BLaER1 treated with 17β-estradiol and CSF1 and Interleukin-3, amounts not matched to agents 10 nM and 100 nM (cell line): Measurements from ENCODE around the gene PHKA2.

ENCODE experiments used
- H3K27ac ChIP-seq, 11 experiments: shearing (Covaris generic); formaldehyde crosslinking; 2 replicates each; pipeline ENCODE4 v1.8.1; 2022
- H3K27me3 ChIP-seq, 11 experiments: shearing (Covaris generic); formaldehyde crosslinking; 2 replicates each; pipeline ENCODE4 v1.8.1; 2022
- H3K36me3 ChIP-seq, 11 experiments: shearing (Covaris generic); formaldehyde crosslinking; 2 replicates each; pipeline ENCODE4 v1.8.1; 2022
- H3K4me1 ChIP-seq, 10 experiments: shearing (Covaris generic); formaldehyde crosslinking; 2 replicates each; pipeline ENCODE4 v1.8.1; 2022
- H3K4me2 ChIP-seq, 11 experiments: shearing (Covaris generic); formaldehyde crosslinking; 2 replicates each; pipeline ENCODE4 v1.8.1; 2022
- H3K4me3 ChIP-seq, 10 experiments: shearing (Covaris generic); formaldehyde crosslinking; 2 replicates each; pipeline ENCODE4 v1.8.1; 2022
- H3K9ac ChIP-seq, 11 experiments: shearing (Covaris generic); formaldehyde crosslinking; 2 replicates each; pipeline ENCODE4 v1.8.1; 2022
- H3K9me3 ChIP-seq, 11 experiments: shearing (Covaris generic); formaldehyde crosslinking; replicated peaks in 1 of 11; 2 replicates each; pipeline ENCODE4 v1.8.1; 2022
- H4K20me1 ChIP-seq, 11 experiments: shearing (Covaris generic); formaldehyde crosslinking; 2 replicates each; pipeline ENCODE4 v1.8.1; 2022
- Cebpa-rat ChIP-seq, 11 experiments: shearing (Covaris generic); IDR thresholded peaks; 2 replicates each; pipeline ENCODE4 v1.8.1; 2022

Gene PHKA2

GRCh38 chrX:18964901-18965300 lies 19.0 kb downstream of the PHKA2 start:
- H3K4me3 ChIP-seq: no peak overlapping the region
- no peaks in the 10 kb centered on the region for H3K36me3 ChIP-seq
- peaks cover 0 to 34% (median 3%) of the 10 kb centered on the region in 10 experiments; a peak in 8 of 20 replicates for H3K4me1 ChIP-seq
- H3K9me3 ChIP-seq: 0 out of 22 replicates have a peak, but pooled peaks cover 0 to under 1% (median 0%) of the 10 kb centered on the region in 11 experiments
- peaks cover 15 to 86% (median 64%) of the 10 kb centered on the region in 11 experiments for H3K27me3 ChIP-seq
- no peak overlapping the region for H3K4me2 ChIP-seq
- no peak overlapping the region for H3K27ac ChIP-seq
- no peak for TF ChIP-seq Cebpa-rat (IDR thresholded peaks at IDR 0.05)
- peaks cover 0 to 34% (median 4%) of the 10 kb centered on the region in 11 experiments; a peak in 7 of 22 replicates for H4K20me1 ChIP-seq
- no peak overlapping the region for H3K9ac ChIP-seq

GRCh38 chrX:18964026-18964425 lies 19.9 kb downstream of the PHKA2 start:
- H4K20me1 ChIP-seq: peaks cover 0 to 40% (median 3%) of the 10 kb centered on the region in 11 experiments; a peak in 7 of 22 replicates

GRCh38 chrX:18962329-18962728 lies 21.6 kb downstream of the PHKA2 start:
- H3K36me3 ChIP-seq: no peaks in the 10 kb centered on the region
- peak overlapping the region in 1 of 11 experiments; percentile 8; a peak in 1 of 22 replicates for H3K9ac ChIP-seq
- H3K4me3 ChIP-seq: no peak overlapping the region
- H4K20me1 ChIP-seq: peaks cover 0 to 38% (median 0%) of the 10 kb centered on the region in 11 experiments; a peak in 7 of 22 replicates
- TF ChIP-seq Cebpa-rat (IDR thresholded peaks at IDR 0.05): no peak
- peak overlapping the region in 3 of 11 experiments; percentile 16 to 54 (median 33); a peak in 5 of 22 replicates for H3K27ac ChIP-seq
- peaks cover 0 to 38% (median 3%) of the 10 kb centered on the region in 10 experiments; a peak in 8 of 20 replicates for H3K4me1 ChIP-seq
- H3K4me2 ChIP-seq: peak overlapping the region in 4 of 11 experiments; percentile 29 to 60 (median 42); a peak in 7 of 22 replicates
- H3K27me3 ChIP-seq: peaks cover 19 to 78% (median 60%) of the 10 kb centered on the region in 11 experiments
- no peaks in the 10 kb centered on the region for H3K9me3 ChIP-seq

More at GRCh38 chrX:18964026-18964425, 19.9 kb downstream of the PHKA2 start:
- no peak for TF ChIP-seq Cebpa-rat (IDR thresholded peaks at IDR 0.05)
- no peak overlapping the region for H3K9ac ChIP-seq
- peaks cover 0 to 37% (median 3%) of the 10 kb centered on the region in 10 experiments; a peak in 8 of 20 replicates for H3K4me1 ChIP-seq
- no peak overlapping the region for H3K4me2 ChIP-seq
- H3K36me3 ChIP-seq: no peaks in the 10 kb centered on the region
- no peaks in the 10 kb centered on the region for H3K9me3 ChIP-seq
- H3K4me3 ChIP-seq: no peak overlapping the region
- peaks cover 19 to 89% (median 66%) of the 10 kb centered on the region in 11 experiments for H3K27me3 ChIP-seq
- no peak overlapping the region for H3K27ac ChIP-seq

GRCh38 chrX:18961686-18962085 lies 22.2 kb downstream of the PHKA2 start:
- H3K36me3 ChIP-seq: no peaks in the 10 kb centered on the region
- no peak overlapping the region for H3K4me3 ChIP-seq
- H3K9me3 ChIP-seq: no peaks in the 10 kb centered on the region
- H3K4me2 ChIP-seq: peak overlapping the region in 5 of 11 experiments; percentile 29 to 60 (median 38); a peak in 8 of 22 replicates
- peak overlapping the region in 1 of 11 experiments; percentile 8; a peak in 2 of 22 replicates for H3K9ac ChIP-seq
- peaks cover 0 to 44% (median 0%) of the 10 kb centered on the region in 11 experiments; a peak in 8 of 22 replicates for H4K20me1 ChIP-seq
- peak in 2 of 11 experiments; percentile 15 to 50; a peak in 1 of 22 replicates for TF ChIP-seq Cebpa-rat (IDR thresholded peaks at IDR 0.05)
- H3K27me3 ChIP-seq: peaks cover 14 to 71% (median 53%) of the 10 kb centered on the region in 11 experiments
- peaks cover 0 to 44% (median 6%) of the 10 kb centered on the region in 10 experiments; a peak in 9 of 20 replicates for H3K4me1 ChIP-seq
- H3K27ac ChIP-seq: peak overlapping the region in 3 of 11 experiments; percentile 16 to 54 (median 33); a peak in 6 of 22 replicates

- peaks cover 0 to 31% (median 0%) of the 10 kb centered on the region in 11 experiments; a peak in 5 of 22 replicates for H4K20me1 ChIP-seq
Observed at GRCh38 chrX:18956303-18957032, 27.4 kb downstream of the PHKA2 start.

GRCh38 chrX:18955676-18956075 lies 28.2 kb downstream of the PHKA2 start:
- no peak for TF ChIP-seq Cebpa-rat (IDR thresholded peaks at IDR 0.05)
- H3K4me2 ChIP-seq: 0 out of 22 replicates have a peak overlapping the region, but pooled peaks of 1 of the 11 experiments have one; percentile 48
- H3K9ac ChIP-seq: no peak overlapping the region

More at GRCh38 chrX:18956303-18957032, 27.4 kb downstream of the PHKA2 start:
- Histone ChIP-seq H3K4me3 (no peak overlapping the region), H3K4me2 (peak overlapping the region in 4 of 11 experiments; percentile 16 to 48 (median 32); a peak in 7 of 22 replicates), H3K36me3 (peaks cover 0 to 13% (median under 1%) of the 10 kb centered on the region in 11 experiments; a peak in 5 of 22 replicates), H3K9me3 (no peaks in the 10 kb centered on the region), H3K9ac (peak overlapping the region in 1 of 11 experiments; percentile 3; a peak in 2 of 22 replicates), H3K27ac (peak overlapping the region in 3 of 11 experiments; percentile 29 to 54 (median 29); a peak in 6 of 22 replicates), H3K27me3 (peaks cover under 1 to 33% (median 13%) of the 10 kb centered on the region in 11 experiments; a peak in 14 of 22 replicates), H3K4me1 (peaks cover 0 to 36% (median 6%) of the 10 kb centered on the region in 10 experiments; a peak in 8 of 20 replicates)
- no peak for TF ChIP-seq Cebpa-rat (IDR thresholded peaks at IDR 0.05)

GRCh38 chrX:18951032-18951431 lies 32.9 kb downstream of the PHKA2 start:
- Histone ChIP-seq H3K27ac (no peak overlapping the region), H3K4me2 (no peak overlapping the region), H3K9me3 (no peaks in the 10 kb centered on the region), H4K20me1 (peaks cover 0 to 23% (median 0%) of the 10 kb centered on the region in 11 experiments; a peak in 6 of 22 replicates), H3K9ac (no peak overlapping the region), H3K36me3 (peaks cover 12 to 60% (median 32%) of the 10 kb centered on the region in 11 experiments; a peak in 16 of 22 replicates), H3K4me1 (peaks cover 0 to 5% (median 0%) of the 10 kb centered on the region in 10 experiments; a peak in 2 of 20 replicates), H3K27me3 (peaks cover 0 to 58% (median 44%) of the 10 kb centered on the region in 11 experiments; a peak in 20 of 22 replicates), H3K4me3 (no peak overlapping the region)
- no peak for TF ChIP-seq Cebpa-rat (IDR thresholded peaks at IDR 0.05)

More at GRCh38 chrX:18955676-18956075, 28.2 kb downstream of the PHKA2 start:
- H3K36me3 ChIP-seq: peaks cover 2 to 21% (median 9%) of the 10 kb centered on the region in 11 experiments; a peak in 11 of 22 replicates
- H3K4me3 ChIP-seq: no peak overlapping the region
- H3K27ac ChIP-seq: peak overlapping the region in 2 of 11 experiments; percentile 29 to 54; a peak in 4 of 22 replicates
- peaks cover 0 to 28% (median 4%) of the 10 kb centered on the region in 10 experiments; a peak in 8 of 20 replicates for H3K4me1 ChIP-seq
- peaks cover 0 to 31% (median 3%) of the 10 kb centered on the region in 11 experiments; a peak in 5 of 22 replicates for H4K20me1 ChIP-seq
- H3K9me3 ChIP-seq: no peaks in the 10 kb centered on the region
- peaks cover 6 to 33% (median 14%) of the 10 kb centered on the region in 11 experiments; a peak in 16 of 22 replicates for H3K27me3 ChIP-seq

- H3K4me2 ChIP-seq: no peak overlapping the region
- H4K20me1 ChIP-seq: peaks cover 0 to 20% (median 0%) of the 10 kb centered on the region in 11 experiments; a peak in 6 of 22 replicates
- TF ChIP-seq Cebpa-rat (IDR thresholded peaks at IDR 0.05): no peak
- peaks cover 12 to 66% (median 32%) of the 10 kb centered on the region in 11 experiments; a peak in 18 of 22 replicates for H3K36me3 ChIP-seq
- H3K27ac ChIP-seq: no peak overlapping the region
- no peak overlapping the region for H3K4me3 ChIP-seq
- H3K9ac ChIP-seq: no peak overlapping the region
- H3K27me3 ChIP-seq: peaks cover 0 to 63% (median 52%) of the 10 kb centered on the region in 11 experiments; a peak in 20 of 22 replicates
- no peaks in the 10 kb centered on the region for H3K9me3 ChIP-seq
- no peaks in the 10 kb centered on the region for H3K4me1 ChIP-seq
Observed at GRCh38 chrX:18949944-18950301, 34.0 kb downstream of the PHKA2 start.
